Immature natural killer cell (primary cell): Measurements from ENCODE around the gene NXPH4. TPM values are rescaled to one million over a fixed set of nuclear protein-coding genes. Genes with fewer than 3 reads are reported as not detected.

Experiments
- DNase-seq, 3 donors: peaks; one replicate each; pipeline ENCODE4 v3.0.0; 2022; ENCODE audit warnings: mixed read lengths in 1 of 3
- H3K27ac Mint-ChIP-seq, 6 donors: one replicate each; pipeline ENCODE4 v1.8.0; 2020; ENCODE audit warnings: mixed read lengths in 6 of 6, mild to moderate bottlenecking in 5 of 6, inconsistent platforms in 4 of 6, moderate library complexity in 3 of 6
- H3K27me3 Mint-ChIP-seq, 3 donors: one replicate each; pipeline ENCODE4 v1.8.0; 2020 to 2021; ENCODE audit warnings: low read depth in 3 of 3, mild to moderate bottlenecking in 3 of 3, mixed read lengths in 3 of 3, moderate library complexity in 3 of 3, inconsistent platforms in 1 of 3
- H3K36me3 Mint-ChIP-seq, 3 donors: one replicate each; pipeline ENCODE4 v1.8.0; 2020; ENCODE audit warnings: mixed read lengths in 3 of 3, inconsistent platforms in 2 of 3, mild to moderate bottlenecking in 2 of 3
- H3K4me1 Mint-ChIP-seq, 2 donors: one replicate each; pipeline ENCODE4 v1.8.0; 2020; ENCODE audit warnings: inconsistent platforms in 2 of 2, mild to moderate bottlenecking in 2 of 2, mixed read lengths in 2 of 2, moderate library complexity in 1 of 2
- H3K4me3 Mint-ChIP-seq, 5 donors: one replicate each; pipeline ENCODE4 v1.8.0; 2020; ENCODE audit warnings: mild to moderate bottlenecking in 5 of 5, mixed read lengths in 5 of 5, inconsistent platforms in 3 of 5, moderate library complexity in 3 of 5
- H3K9me3 Mint-ChIP-seq, 6 donors: one replicate each; pipeline ENCODE4 v1.8.0; 2020; ENCODE audit warnings: mild to moderate bottlenecking in 6 of 6, mixed read lengths in 6 of 6, inconsistent platforms in 4 of 6, moderate library complexity in 3 of 6
- polyA plus RNA-seq, 3 donors: library from polyadenylated mRNA; unstranded; fragments of 300-500 nt; fragmentation: Illumina TruSeq; gene quantifications; one replicate each; pipeline ENCODE4 v1.2.3, GENCODE V29; 2021

NXPH4 gene
- polyA plus RNA-seq, 3 donors from 2014 or later = not detected

DNA sequence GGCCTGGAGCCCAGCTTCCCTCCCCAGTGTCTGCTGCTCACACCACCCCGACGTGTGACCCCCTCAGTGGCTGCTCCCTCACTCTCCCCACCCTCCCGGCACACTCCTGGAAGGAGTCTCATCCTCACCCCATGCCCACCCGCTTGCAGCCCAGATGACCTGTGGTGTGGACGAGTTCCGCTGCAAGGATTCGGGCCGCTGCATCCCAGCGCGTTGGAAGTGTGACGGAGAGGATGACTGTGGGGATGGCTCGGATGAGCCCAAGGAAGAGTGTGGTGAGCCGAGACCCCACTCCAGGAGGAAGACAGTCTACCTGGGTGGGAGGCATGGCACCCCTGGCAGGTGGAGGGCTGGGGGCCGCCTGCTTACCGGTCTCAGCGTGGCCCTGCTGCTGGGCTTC is 15.0 kb upstream of the NXPH4 start:
- H3K9me3 Mint-ChIP-seq = no peaks in the 10 kb centered on the region
- no peaks in the 10 kb centered on the region for H3K4me1 Mint-ChIP-seq
- H3K27ac Mint-ChIP-seq = no peak overlapping the region
- no peak for DNase-seq
- no peak overlapping the region for H3K4me3 Mint-ChIP-seq
- no peaks in the 10 kb centered on the region for H3K36me3 Mint-ChIP-seq
- peaks cover 0 to 6% (median 2%) of the 10 kb centered on the region in 3 donors for H3K27me3 Mint-ChIP-seq

- H3K4me3 Mint-ChIP-seq = no peak overlapping the region
- no peak overlapping the region for H3K27ac Mint-ChIP-seq
- no peaks in the 10 kb centered on the region for H3K36me3 Mint-ChIP-seq
- H3K4me1 Mint-ChIP-seq = no peaks in the 10 kb centered on the region
- no peak for DNase-seq
- no peaks in the 10 kb centered on the region for H3K9me3 Mint-ChIP-seq
- H3K27me3 Mint-ChIP-seq = peaks cover 0 to 6% (median 2%) of the 10 kb centered on the region in 3 donors
Observed at GRCh38 chr12:57202321-57202720, 14.3 kb upstream of the NXPH4 start.

GRCh38 chr12:57203201-57203600 is 13.4 kb upstream of the NXPH4 start:
- no peak overlapping the region for H3K27ac Mint-ChIP-seq

DNA sequence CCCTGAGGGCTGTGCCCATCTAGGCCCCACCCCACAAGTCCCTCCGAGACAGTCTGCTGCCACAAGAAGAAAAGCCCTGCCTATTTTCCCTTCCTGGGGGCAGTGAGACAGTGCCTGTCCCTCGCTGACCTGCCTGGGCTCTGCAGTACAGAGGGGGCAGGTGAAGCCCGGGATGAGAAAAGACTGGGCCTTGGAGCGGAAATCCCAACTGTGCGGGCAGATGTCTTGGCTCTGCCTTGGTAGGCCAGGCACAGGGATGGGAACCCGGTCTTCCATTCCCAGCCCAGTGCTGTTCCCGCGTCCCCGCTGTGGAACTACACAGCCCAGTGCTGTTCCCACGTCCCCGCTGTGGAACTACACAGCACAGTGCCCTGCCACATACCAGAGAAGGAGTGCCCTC is 12.8 kb upstream of the NXPH4 start:
- H3K36me3 Mint-ChIP-seq = no peaks in the 10 kb centered on the region
- no peak overlapping the region for H3K27ac Mint-ChIP-seq
- DNase-seq = no peak
- H3K9me3 Mint-ChIP-seq = no peaks in the 10 kb centered on the region
- H3K27me3 Mint-ChIP-seq = peaks cover 0 to 8% (median 5%) of the 10 kb centered on the region in 3 donors
- no peaks in the 10 kb centered on the region for H3K4me1 Mint-ChIP-seq
- no peak overlapping the region for H3K4me3 Mint-ChIP-seq

More at GRCh38 chr12:57203201-57203600, 13.4 kb upstream of the NXPH4 start:
- H3K36me3 Mint-ChIP-seq = no peaks in the 10 kb centered on the region
- peaks cover 0 to 8% (median 2%) of the 10 kb centered on the region in 3 donors for H3K27me3 Mint-ChIP-seq
- no peak for DNase-seq
- H3K4me1 Mint-ChIP-seq = no peaks in the 10 kb centered on the region
- no peaks in the 10 kb centered on the region for H3K9me3 Mint-ChIP-seq
- H3K4me3 Mint-ChIP-seq = no peak overlapping the region

GRCh38 chr12:57204454-57204853 is 12.1 kb upstream of the NXPH4 start:
- no peak overlapping the region for H3K27ac Mint-ChIP-seq
- H3K4me3 Mint-ChIP-seq = no peak overlapping the region
- H3K4me1 Mint-ChIP-seq = no peaks in the 10 kb centered on the region
- peaks cover 0 to 8% (median 5%) of the 10 kb centered on the region in 3 donors for H3K27me3 Mint-ChIP-seq
- no peaks in the 10 kb centered on the region for H3K9me3 Mint-ChIP-seq
- DNase-seq = no peak
- H3K36me3 Mint-ChIP-seq = no peaks in the 10 kb centered on the region

DNA sequence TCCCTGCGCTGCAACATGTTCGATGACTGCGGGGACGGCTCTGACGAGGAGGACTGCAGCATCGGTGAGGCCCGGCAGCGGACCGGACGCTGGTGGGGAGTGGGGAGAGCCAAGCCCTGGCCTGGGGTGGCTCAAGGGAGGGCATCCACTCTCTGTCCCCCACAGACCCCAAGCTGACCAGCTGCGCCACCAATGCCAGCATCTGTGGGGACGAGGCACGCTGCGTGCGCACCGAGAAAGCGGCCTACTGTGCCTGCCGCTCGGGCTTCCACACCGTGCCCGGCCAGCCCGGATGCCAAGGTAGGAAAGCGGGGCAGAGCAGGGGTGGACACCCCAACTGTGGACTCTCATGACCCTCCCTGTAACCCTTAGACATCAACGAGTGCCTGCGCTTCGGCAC is 11.4 kb upstream of the NXPH4 start:
- Mint-ChIP-seq H3K27ac (no peak overlapping the region), H3K9me3 (no peaks in the 10 kb centered on the region), H3K36me3 (no peaks in the 10 kb centered on the region), H3K4me1 (no peaks in the 10 kb centered on the region), H3K27me3 (peaks cover 0 to 8% (median 5%) of the 10 kb centered on the region in 3 donors), H3K4me3 (no peak overlapping the region)
- no peak for DNase-seq

DNA sequence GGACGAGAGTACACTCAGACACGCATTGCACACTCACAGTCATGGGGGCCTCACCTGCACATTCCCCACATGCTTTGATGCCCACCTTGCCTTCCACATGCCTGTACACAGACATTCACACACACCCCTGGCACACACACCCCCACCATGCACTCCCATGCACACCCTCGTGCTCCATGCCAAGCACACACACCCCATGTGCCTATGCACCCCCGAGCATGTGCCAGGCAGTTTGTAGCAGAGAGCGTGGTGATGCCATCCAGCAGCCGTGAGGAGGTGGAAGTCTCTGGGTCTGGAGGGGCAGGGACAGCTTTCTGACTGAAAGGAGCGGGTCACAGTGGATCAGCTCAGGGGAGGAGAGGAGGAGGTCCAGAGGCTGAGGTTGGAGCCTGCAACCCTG is 10.7 kb upstream of the NXPH4 start:
- Mint-ChIP-seq H3K36me3 (no peaks in the 10 kb centered on the region), H3K9me3 (no peaks in the 10 kb centered on the region), H3K27ac (no peak overlapping the region), H3K4me1 (no peaks in the 10 kb centered on the region), H3K27me3 (peaks cover 0 to 8% (median 5%) of the 10 kb centered on the region in 3 donors), H3K4me3 (no peak overlapping the region)
- DNase-seq = no peak

- Mint-ChIP-seq H3K4me3 (no peak overlapping the region), H3K9me3 (no peaks in the 10 kb centered on the region), H3K36me3 (no peaks in the 10 kb centered on the region), H3K27ac (no peak overlapping the region), H3K27me3 (peaks cover 0 to 9% (median 5%) of the 10 kb centered on the region in 3 donors), H3K4me1 (no peaks in the 10 kb centered on the region)
- DNase-seq = no peak
Observed at GRCh38 chr12:57207731-57208630, 8.6 kb upstream of the NXPH4 start.

- no peak overlapping the region for H3K27ac Mint-ChIP-seq
Observed at GRCh38 chr12:57208631-57209282, 7.8 kb upstream of the NXPH4 start.

GRCh38 chr12:57209916-57210315 is 6.7 kb upstream of the NXPH4 start:
- no peak for DNase-seq
- Mint-ChIP-seq H3K9me3 (peaks cover 0 to 2% (median 0%) of the 10 kb centered on the region in 6 donors), H3K36me3 (no peaks in the 10 kb centered on the region), H3K27me3 (peaks cover 10 to 23% (median 23%) of the 10 kb centered on the region in 3 donors), H3K4me1 (peaks cover 13 to 18% of the 10 kb centered on the region in 2 donors), H3K4me3 (no peak overlapping the region), H3K27ac (no peak overlapping the region)

More at GRCh38 chr12:57208631-57209282, 7.8 kb upstream of the NXPH4 start:
- DNase-seq = no peak
- Mint-ChIP-seq H3K9me3 (peaks cover 0 to under 1% (median 0%) of the 10 kb centered on the region in 6 donors), H3K4me3 (no peak overlapping the region), H3K27me3 (peaks cover 5 to 12% (median 11%) of the 10 kb centered on the region in 3 donors), H3K36me3 (no peaks in the 10 kb centered on the region), H3K4me1 (peaks cover 4 to 6% of the 10 kb centered on the region in 2 donors)

- peaks cover 0 to 2% (median 0%) of the 10 kb centered on the region in 6 donors for H3K9me3 Mint-ChIP-seq
- H3K4me3 Mint-ChIP-seq = no peak overlapping the region
- peaks cover 10 to 28% (median 27%) of the 10 kb centered on the region in 3 donors for H3K27me3 Mint-ChIP-seq
- no peak overlapping the region for H3K27ac Mint-ChIP-seq
- H3K4me1 Mint-ChIP-seq = peaks cover 17 to 23% of the 10 kb centered on the region in 2 donors
- no peak for DNase-seq
- no peaks in the 10 kb centered on the region for H3K36me3 Mint-ChIP-seq
Observed at GRCh38 chr12:57210461-57210860, 6.1 kb upstream of the NXPH4 start.

DNA sequence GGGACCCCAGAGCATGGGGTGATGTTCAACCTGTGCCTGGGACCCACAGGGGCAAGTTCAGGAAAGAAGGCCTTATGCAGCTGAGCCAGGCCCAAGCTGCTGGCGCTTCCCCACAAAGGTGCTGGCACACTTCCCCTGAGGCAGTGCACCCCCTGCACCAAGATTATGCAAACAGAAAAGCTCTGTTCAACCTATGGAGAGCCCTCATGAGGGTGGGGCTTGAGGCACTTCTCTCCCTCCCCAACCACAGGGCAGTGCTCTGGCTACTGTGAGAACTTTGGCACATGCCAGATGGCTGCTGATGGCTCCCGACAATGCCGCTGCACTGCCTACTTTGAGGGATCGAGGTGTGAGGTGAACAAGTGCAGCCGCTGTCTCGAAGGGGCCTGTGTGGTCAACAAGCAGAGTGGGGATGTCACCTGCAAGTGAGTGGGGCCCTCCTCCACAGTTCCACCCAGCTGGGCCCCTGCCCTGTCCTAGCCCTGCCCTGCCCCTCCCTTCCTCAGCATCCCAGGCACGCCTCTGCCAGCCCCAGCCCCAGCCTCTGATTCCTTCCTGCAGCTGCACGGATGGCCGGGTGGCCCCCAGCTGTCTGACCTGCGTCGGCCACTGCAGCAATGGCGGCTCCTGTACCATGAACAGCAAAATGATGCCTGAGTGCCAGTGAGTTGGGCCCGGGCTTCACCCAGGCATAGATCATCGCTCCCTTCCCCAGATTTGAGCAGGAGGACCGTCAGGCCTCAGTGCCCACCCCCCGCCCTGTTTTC is 5.5 kb upstream of the NXPH4 start:
- H3K4me3 Mint-ChIP-seq = no peak overlapping the region
- H3K36me3 Mint-ChIP-seq = no peaks in the 10 kb centered on the region
- no peak overlapping the region for H3K27ac Mint-ChIP-seq
- no peak for DNase-seq
- peaks cover 15 to 34% (median 31%) of the 10 kb centered on the region in 3 donors for H3K27me3 Mint-ChIP-seq
- peaks cover 24 to 30% of the 10 kb centered on the region in 2 donors for H3K4me1 Mint-ChIP-seq
- peaks cover 0 to 2% (median 0%) of the 10 kb centered on the region in 6 donors for H3K9me3 Mint-ChIP-seq

DNA sequence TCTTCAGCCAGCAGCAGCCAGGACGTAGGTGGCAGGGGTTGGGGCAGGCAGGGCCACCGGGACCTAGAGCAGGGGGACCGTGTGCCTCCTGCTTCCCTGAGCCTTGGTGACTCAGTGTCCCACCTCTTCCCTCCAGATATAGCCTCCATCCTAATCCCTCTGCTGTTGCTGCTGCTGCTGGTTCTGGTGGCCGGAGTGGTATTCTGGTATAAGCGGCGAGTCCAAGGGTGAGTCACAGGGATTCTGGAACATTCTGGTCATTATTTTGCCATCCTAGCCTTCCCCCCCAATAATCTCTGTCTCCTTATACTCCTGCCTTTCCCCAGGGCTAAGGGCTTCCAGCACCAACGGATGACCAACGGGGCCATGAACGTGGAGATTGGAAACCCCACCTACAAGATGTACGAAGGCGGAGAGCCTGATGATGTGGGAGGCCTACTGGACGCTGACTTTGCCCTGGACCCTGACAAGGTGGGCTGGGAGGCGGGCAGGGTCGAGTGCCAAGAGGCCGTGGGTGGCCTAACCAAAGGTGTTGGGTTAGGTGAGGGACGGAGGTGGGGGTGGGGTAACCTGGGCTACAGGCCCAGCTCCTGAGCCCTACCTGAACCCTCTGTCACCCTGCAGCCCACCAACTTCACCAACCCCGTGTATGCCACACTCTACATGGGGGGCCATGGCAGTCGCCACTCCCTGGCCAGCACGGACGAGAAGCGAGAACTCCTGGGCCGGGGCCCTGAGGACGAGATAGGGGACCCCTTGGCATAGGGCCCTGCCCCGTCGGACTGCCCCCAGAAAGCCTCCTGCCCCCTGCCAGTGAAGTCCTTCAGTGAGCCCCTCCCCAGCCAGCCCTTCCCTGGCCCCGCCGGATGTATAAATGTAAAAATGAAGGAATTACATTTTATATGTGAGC is 4.5 kb upstream of the NXPH4 start:
- Mint-ChIP-seq H3K36me3 (no peaks in the 10 kb centered on the region), H3K4me1 (peaks cover 25 to 30% of the 10 kb centered on the region in 2 donors), H3K27ac (no peak overlapping the region), H3K27me3 (peaks cover 16 to 35% (median 34%) of the 10 kb centered on the region in 3 donors), H3K9me3 (peaks cover 0 to 2% (median 0%) of the 10 kb centered on the region in 6 donors), H3K4me3 (no peak overlapping the region)
- DNase-seq = no peak
